ENCODE data around the gene GTPBP6.
"Not testable (repeated sequence)": the region's sequence is repeated elsewhere in the genome, so short reads cannot be mapped to it uniquely, and the experiment has no call there.

GTPBP6 gene

DNA sequence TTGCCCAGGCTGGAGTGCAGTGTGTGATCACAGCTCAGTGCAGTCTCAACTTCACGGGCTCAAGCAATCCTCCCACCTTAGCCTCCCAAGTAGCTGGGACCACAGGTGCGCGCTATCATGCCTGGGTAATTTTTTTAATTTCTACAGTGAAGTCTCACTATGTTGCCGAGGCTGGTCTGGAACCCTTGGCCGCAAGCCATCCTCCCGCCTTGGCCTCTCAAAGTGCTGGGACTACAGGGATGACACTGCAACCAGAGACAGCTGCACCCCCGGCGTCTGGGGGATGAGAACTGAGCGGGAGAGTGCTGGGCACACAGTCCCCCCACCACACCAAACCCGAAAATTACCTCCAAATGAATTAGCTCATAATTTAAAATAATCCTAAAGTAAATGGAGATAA is 33.1 kb upstream of the GTPBP6 start:
- no peak for DNase-seq

DNA sequence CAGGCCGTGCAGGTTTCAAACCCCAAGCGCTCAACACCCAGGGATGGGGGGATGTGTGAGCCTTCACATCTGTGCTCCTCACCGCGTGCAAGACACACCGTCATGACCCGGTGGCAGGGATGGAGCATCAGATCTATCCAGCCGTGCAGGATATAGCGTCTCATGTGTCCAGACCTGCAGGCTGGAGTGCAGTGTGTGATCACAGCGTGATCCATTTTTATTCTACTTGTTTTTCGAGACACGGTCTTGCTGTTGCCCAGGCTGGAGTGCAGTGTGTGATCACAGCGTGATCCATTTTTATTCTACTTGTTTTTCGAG is 32.7 kb upstream of the GTPBP6 start:
- DNase-seq: not testable (repeated sequence)

DNA sequence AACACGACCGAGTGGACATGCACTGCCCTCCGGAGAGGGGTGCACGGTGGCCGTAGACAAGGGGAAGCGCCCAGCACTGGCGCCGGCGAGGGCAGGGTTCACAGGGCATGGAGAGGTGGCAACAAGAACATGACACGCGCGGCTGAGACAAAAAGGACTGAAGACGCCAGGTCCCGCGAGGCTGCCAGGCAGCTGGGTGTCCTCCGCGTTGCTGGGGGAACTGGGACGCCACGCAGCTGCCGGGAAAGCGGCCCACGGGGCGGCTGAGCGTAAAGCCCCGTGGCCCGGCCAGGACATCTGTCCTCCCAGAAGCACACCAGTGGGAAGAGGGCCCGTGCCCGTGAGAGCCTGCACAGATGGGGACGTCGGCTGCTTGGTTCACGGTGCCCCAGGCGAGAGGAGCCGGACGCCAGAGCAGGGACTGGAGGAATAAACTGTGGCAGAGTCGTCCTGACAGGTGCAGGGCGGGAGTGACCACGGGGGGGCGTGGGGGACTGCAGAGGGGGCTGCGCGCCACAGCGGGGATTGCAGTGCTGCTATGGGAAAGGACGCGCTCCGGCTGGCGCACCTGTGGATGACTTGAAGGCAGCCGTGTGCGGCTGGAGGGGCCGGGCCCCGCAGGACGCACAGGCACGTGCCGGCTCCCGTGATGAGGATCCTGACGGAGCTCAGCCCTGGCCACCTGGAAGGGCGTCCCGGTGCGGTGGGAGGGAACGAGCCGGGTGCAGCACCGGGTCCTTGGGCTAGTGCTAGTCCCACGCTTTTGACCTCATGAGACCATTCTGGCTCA is 32.1 kb upstream of the GTPBP6 start:
- DNase-seq: no peak

DNA sequence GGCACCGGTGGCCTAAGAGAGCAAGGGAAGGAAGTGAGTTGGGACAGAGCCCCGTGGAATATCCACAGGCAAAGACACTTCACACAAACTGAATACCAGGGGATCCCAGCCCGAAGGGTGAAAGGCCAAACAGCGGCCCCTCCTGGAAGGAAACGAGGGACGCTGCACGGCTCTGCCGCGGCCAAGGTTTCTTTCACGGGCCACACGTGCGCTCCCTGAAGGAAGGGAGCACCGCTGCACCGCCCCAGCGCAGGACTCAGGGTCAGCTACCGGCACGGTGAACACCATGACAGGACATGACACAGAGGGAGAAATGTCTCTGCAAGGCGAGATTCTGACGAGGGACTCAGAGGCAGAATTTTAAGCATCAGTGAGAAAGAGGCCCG is 31.5 kb upstream of the GTPBP6 start:
- DNase-seq: no peak

DNA sequence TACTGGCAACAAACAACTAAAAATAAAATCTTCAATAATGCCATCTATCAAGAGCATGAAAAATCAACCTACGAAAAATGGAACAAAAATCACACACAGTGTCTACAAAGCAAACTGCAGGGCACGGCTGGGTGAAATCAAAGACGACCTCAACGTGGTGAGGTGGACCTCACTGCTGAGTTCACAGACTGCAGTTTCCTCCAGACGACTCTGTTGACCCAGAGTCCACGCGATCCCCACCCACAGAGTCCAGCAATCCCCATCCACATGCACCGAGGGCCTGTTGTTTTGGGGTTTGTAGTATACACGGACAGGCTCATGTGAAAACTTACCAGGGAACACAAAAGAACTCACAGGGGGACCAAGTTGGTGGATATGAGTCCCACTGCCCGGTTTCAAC is 31.1 kb upstream of the GTPBP6 start:
- DNase-seq: no peak

DNA sequence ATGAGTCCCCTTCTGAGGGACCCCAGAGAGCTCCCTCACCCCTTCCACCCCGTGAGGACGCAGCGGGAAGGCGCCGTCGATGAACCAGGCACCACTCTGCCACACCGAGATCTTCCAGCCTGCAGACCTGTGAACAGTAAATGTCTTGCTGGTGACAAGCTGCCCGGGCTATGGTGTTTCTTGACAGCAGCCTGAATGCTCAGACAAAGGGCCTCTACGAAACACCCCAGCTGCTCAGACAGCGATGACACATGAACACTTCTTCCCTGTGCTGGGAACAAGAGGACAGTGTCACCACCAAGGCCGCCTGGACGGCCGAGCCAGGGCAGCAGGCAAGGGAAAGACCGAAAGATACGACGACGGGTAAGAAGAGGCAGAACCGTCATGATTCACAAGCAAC is 30.6 kb upstream of the GTPBP6 start:
- DNase-seq: no peak

DNA sequence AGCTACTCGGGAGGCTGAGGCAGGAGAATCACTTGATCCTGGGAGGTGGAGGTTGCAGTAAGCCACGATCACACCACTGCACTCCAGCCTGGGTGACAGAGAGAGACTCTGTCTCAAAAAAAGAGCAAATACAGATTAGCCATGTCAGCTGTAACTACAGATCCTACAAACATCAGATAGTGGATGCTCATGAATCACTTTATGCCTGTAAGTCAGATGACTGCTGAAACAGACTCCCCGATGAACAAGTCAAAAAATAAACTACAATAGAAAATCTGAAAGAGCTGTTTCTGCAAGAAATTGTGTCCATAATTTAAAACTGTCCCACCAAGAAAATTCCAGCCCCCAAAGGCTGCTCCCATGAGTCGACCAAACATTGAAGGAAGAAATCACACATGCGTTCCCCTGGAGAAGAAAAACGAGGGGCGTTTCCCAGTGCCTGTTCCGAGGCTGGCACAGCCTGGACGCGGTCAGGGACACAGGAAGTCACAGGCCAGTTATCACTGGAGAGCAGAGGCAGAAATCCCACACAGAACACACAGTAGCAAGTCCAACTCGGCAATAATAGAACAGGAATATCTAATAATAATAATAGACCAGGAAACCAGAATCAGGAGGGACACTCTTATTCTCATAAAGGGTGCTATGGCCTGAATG is 30.0 kb upstream of the GTPBP6 start:
- no peak for DNase-seq

DNA sequence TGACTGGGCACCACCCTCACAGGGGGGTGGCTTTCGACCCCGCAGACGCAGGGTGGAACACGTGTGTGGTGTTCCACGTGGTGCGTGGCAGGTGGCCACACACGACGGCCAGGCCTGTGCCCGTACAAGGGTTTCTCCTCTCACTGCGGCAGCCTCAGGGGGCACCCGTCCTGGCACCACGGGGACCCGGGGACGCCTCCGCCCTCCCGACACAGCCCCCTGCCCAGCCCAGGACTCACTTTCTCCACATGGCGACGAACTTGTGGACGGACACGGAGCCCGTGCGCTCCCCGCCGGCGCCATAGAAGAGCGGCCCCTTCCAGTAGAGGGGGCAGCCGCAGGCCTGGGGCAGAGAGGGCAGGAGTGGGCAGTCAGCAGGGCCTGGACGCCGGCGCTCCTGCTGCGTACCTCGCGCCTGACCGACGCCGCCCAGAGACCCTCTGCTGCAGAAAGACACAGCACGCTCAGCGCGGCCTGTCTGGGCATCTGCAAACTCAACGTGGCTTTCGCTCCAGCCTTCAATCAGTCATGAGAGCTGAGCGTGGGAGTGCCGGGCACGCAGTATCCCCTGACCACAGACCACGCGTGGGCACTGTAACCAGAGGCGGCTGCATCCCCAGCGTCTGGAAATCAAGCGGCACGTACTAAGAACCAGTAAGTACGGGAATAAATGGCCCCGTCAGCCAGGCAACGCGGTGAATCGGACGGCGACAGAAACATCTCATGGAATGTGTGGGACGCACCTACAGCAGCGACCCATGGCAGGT is 28.9 kb upstream of the GTPBP6 start:
- DNase-seq: no peak

DNA sequence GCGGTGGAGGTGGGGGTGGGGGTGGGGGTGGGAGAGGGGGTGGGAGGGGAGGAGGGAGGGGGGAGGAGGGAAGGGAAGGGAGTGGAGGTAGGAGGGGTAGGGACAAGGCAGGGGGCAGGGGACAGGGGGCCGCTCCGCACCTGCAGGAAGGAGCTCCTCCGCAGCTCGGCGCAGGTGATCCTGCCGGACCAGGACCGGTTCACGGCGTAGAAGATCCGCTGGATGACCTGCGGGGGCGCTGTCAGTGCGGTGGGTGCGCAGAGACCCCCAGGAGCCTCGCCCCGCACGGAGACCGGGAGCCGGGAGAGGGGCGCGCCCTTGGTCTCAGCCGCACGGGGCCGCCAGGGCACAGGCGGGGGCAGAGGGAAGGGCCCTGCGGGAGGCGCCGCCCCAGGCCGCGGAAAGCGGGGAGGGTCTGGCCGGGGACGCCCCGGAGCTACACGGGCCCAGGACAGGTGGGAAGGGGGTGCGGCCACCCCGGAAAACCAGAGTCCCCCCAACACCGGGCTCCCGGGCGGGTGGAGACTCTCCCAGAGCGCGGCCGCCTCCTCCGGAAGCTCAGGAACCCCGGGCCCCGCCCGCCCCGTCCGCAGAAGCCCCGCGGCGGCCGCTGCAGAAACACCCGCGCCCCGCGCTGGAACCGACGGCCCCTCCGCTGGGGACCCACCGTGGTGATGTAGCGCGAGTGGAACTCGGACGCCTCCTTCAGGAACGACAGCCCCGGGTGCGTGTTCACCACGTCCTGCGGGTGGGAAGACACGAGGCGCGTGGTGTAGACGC is 27.6 kb upstream of the GTPBP6 start:
- DNase-seq: no peak

DNA sequence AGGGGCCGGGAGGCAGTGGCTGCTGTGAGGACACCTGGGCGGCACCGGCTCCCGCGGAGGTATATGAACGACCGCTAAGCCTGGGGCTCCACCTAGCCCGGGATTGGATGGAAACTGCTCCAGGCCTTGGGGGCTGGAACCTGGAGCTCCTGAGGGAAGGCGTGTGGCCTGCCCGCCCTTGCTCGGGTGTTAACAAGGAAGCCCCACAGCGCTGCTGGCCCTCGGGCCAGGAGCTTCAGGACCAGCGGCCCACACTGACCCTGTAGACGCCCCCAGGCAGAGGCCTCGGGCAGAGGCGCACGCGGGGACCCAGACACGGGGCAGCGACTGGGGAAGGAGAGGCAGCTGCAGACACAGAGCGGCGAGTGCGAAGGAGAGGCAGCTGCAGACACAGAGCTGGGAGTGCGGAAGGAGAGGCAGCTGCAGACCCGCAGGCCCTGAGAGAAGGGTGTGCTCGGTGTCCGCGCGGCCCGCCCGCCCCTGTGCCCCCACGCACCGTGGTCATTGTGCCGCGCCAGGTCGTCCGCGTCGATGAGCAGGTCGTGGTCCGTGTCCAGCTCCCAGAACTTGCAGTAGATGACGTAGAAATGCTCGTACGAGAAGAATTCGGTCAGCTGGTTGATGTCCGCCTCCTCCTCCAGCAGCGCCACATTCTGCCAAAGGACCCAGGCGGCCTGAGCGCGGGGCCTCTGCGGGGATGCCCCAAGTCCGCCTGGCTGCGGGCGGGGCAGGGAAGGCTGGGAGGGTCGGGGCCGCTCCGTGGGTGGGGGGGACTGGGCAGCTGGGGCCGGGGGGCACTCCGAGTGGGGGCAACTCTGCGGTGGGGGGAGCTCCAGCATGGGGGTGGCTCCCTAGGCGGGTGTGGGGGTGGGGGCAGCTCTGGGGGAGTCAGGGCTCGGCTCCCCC is 26.7 kb upstream of the GTPBP6 start:
- DNase-seq: no peak

DNA sequence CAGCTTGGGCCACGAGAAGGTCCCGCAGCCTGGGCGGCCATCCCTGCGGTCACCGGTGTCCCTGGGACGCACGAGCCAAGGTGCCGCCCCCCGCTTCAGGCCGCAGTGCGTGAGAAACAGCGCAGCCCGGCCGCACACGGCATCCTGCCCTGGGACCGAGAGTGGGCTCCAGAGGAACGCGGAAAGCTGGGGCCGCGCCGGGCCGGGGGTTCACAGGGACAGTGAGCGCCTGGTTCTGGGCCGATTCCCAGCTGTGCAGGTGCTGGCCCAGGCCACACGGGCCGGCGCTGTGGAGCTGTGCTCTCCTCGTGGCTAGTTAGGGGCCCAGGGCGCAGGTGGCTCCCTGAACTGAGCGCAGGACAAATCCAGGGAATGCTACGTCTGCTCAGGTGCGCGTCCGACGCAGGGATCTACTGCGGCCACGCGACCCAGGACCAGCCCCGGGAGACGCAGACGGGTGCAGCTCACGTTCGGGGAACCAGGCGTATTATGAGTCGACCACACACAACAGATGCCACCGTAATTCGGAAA is 25.8 kb upstream of the GTPBP6 start:
- DNase-seq: no peak

DNA sequence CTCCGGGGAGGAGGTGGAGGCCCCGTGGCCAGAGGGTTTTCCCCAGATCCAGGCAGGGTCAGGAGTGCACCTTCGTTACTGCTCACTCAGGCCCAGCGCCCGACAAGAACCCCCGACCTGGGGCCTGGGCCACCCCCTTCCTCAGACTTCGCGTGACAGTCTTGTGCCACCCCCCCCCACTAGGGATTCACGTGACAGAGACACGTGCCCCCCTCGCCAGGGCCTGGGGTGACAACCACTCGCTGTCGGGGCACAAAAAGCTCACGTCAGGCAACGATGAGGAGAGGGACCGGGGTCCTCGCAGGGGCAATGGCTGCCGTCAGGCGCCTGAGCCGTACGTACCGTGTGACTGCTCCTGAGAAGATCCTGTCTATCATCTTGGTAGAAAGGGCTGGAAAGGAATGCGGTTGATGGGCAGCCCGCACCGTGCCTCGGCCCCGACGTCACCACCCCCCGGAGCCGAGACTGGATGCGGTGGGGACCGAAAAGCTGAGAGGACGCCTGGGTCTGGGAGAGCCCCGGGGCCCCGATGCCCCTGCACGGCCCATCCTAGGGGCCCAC is 23.0 kb upstream of the GTPBP6 start:
- no peak for DNase-seq

DNA sequence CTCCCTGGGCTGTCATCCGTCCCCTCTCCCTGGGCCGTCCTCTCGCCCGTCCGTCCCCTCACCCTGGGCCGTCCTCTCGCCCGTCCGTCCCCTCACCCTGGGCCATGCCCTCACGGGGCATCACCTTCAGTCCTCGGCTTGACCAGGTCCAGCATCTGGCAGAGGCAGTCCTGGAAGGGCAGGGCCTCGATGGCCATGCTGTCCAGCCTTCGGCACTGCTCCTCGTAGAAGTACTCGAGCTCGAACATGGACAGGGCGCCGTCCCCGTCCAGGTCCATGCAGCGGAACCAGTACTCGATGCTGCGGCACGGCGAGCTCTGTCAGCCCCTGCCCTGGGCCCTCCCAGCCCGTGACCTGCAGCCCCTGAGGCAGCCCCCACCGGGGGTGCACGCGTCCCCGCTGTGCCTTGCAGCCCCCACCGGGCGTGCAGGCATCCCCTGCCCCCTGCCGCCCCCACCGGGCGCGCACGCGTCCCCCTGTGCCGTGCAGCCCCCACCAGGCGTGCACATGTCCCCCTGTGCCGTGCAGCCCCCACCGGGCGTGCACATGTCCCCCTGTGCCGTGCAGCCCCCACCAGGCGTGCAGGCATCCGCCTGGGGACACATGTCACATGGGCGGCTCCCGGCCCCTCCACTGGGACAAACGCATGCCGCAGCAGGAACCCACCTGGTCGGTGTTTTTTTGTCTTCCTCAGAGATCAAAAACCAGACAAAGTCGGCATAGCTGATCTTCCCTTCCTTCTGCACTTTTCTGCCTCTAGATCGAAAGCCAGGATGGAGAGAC is 22.2 kb upstream of the GTPBP6 start:
- DNase-seq: no peak

DNA sequence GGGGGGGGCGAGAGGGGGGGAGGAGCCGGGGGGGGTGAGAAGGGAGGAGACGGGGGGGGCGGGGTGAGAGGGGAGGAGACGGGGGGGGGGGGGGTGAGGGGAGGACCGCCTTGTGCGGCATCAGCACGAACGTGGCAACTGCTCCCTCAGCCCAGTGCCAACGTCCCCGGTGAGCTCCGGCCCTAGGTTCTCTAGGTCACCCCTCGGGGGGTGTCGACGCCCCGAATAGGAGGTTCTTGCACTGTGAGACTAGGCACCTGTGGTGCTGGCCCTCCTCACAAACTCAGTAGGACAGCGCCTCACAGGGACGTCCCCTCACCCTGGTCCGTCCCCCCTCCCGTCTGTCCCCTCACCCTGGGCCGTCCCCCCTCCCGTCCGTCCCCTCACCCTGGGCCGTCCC is 21.5 kb upstream of the GTPBP6 start:
- no peak for DNase-seq

DNA sequence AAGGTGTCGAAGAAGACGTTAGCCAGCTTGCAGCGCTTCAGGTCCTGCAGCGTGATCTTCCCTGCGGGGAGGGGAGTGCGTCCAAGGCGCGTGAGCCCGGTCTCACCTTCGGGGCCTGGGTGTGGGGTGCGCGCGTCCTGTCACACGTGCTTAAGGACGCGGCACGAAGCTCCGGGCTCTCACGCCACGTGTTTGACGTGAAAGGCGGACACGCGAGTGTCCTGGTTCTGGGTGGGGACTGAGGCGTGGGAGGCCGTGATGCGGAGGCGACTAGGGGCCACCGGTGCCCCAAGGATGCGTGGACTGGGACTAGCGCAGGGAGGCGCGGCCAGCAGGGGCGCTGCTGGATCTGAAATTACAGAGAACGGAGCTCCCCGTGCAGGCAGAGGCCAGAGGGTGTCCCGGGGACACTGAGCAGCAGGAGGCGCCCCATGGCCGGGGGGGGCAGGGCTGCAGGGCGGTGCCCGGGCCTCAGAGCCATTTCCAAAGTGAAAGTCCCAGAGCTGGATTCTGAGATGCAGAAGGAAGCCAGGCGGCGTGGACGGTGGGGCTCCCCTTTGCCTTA is 20.3 kb upstream of the GTPBP6 start:
- DNase-seq: no peak

DNA sequence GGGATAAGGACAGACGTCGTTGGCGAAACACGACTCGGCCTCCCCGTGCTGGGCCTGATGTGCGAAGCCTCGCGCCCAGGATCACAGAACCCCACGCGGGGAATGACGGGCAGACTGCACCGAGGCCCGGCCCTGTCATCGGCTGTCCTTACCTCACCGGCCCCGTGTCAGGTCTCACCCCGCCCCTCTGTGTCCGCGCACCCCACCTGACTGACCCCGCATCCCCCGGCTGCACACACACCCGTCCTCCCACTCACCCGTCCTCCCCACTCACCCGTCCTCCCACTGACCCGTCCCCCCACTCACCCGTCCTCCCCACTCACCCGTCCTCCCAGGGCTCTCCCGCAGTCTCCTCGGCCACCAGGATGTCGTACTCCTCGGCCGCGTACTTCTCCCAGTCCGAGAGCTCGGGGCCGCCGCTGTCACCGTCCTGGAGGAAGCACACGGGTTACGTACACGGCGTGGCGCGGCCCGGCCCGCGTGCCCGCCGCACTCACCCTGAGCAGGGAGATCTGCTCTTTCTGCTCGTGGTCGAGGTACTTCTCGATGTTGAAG is 19.8 kb upstream of the GTPBP6 start:
- no peak for DNase-seq

DNA sequence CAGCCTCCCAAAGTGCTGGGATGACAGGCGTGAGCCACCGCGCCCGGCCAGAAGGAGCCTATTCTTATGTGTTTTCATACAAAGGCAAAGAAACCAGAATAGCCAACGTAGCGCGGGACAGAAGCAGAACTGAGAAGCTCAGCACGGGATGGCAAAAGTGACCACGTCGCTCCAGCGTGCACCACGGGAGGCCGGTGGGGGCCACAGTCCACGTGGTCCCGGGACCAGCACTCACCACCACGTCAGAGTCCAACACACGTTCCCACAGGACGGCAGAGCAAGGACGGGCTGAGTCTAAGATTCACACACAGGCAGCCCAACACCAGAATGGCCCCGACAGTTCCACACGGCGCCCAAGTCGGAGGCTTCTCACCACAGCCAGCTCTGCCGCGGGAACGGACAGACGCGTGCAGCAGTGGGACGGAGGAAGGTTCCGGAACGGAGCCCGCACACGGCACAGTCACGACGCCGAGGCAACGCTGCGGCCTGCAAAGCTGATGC is 18.8 kb upstream of the GTPBP6 start:
- no peak for DNase-seq

DNA sequence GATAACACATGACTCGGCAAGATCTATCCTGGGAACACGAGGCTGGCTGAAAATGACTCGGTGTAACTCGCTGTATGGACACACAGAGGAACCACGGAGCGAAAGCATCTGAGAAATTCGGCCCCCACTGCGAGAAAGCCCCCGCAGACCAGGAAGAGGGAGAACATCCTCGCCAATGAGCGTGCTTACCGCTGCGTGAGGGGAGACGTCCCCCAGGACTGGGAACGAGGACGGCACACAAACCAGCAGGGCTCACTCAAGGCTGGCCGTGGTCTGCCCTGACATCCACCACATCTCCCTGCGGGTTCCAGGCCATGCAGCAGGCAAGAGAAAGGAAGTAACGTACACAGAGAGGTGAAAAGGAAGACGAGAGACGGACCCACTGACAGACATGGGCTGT is 17.6 kb upstream of the GTPBP6 start:
- DNase-seq: no peak

DNA sequence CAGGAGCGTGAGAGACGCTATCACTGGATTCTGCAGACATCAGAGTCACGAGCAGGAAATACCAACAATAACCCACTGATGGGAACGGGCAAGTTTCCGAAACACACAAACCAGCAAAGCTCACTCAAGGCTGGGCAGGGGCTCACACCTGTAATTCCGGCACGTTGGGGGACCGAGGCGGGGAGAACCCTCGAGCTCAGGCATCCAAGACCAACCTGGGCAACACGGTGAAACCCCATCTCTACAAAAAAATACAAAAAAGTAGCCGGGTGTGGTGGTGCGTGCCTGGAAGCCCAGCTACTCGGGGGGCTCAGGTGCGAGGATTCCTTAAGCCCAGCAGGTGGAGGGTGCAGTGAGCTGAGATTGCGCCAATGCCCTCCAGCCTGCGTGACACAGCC is 17.2 kb upstream of the GTPBP6 start:
- DNase-seq: no peak

All from NCI-H1417 treated with DMSO at 0.1 percent for 48 hours (cell line).